Activated CD8-positive, alpha-beta T cell treated with anti-CD3 and anti-CD28 coated beads, Interleukin-2, amount 10 ng/mL, durations not matched to agents 7 days and 5 days (primary cell): Measurements from ENCODE around the gene MPHOSPH8. TPM values are rescaled to one million over a fixed set of nuclear protein-coding genes. Genes with fewer than 3 reads are reported as not detected.
"Not testable (repeated sequence)": the region's sequence is repeated elsewhere in the genome, so short reads cannot be mapped to it uniquely, and the experiment has no call there.

Source experiments
- ATAC-seq: fragments of 150-1000 bp; cut with Tn5 transposase; one replicate; pipeline ENCODE4 v1.10.0; 2021; ENCODE audit warnings: moderate library complexity
- CTCF ChIA-PET: fragments of 350-600 bp; sonication (Branson Sonifier 250); formaldehyde crosslinking; loops from one replicate; lab custom pipeline; 2021; ENCODE audit warnings: antibody characterized with exemption; lab: Charles Lee
- POLR2A ChIA-PET: fragments of 350-600 bp; sonication (Branson Sonifier 250); formaldehyde crosslinking; loops from one replicate; lab custom pipeline; 2021; ENCODE audit warnings: antibody characterized with exemption; lab: Charles Lee
- DNase-seq: peaks from one replicate; pipeline ENCODE4 v3.0.0-alpha.2; 2020
- H3K27ac Mint-ChIP-seq: one replicate; pipeline ENCODE4 v1.8.0; 2021; ENCODE audit warnings: mild to moderate bottlenecking, mixed read lengths
- H3K27me3 Mint-ChIP-seq: one replicate; pipeline ENCODE4 v1.8.0; 2021; ENCODE audit warnings: low read depth, mixed read lengths
- H3K36me3 Mint-ChIP-seq: one replicate; pipeline ENCODE4 v1.8.0; 2021; ENCODE audit warnings: low read depth, mixed read lengths
- H3K4me1 Mint-ChIP-seq: one replicate; pipeline ENCODE4 v1.8.0; 2021; ENCODE audit warnings: low read depth, mixed read lengths
- H3K4me3 Mint-ChIP-seq: one replicate; pipeline ENCODE4 v1.8.0; 2021; ENCODE audit warnings: mild to moderate bottlenecking, mixed read lengths
- H3K9me3 Mint-ChIP-seq: one replicate; pipeline ENCODE4 v1.8.0; 2022; ENCODE audit warnings: mixed read lengths; ENCODE audit not compliant: insufficient read depth
- total RNA-seq, 2 experiments: library from RNA; stranded (reverse); gene quantifications; one replicate each; pipeline ENCODE4 v1.2.3, GENCODE V29; 2021

Gene MPHOSPH8
- total RNA-seq, 2 experiments from 2014 or later = 32.1 to 32.6 TPM

- DNase-seq, CTCF ChIA-PET, H3K27ac Mint-ChIP-seq, H3K27me3 Mint-ChIP-seq, ATAC-seq, H3K9me3 Mint-ChIP-seq, POLR2A ChIA-PET: not testable (repeated sequence)
- H3K4me3 Mint-ChIP-seq = peak overlapping the region; percentile 100
- peaks cover 28% of the 10 kb centered on the region for H3K36me3 Mint-ChIP-seq
- peaks cover 23% of the 10 kb centered on the region for H3K4me1 Mint-ChIP-seq
Measured at GRCh38 chr13:19635926-19636325, 2.5 kb downstream of the MPHOSPH8 start.

- ChIA-PET POLR2A (no interaction called here), CTCF (interaction anchor here (1.2 kb wide), 1 partner anchor 13 kb away, joined by 3 read pairs; no protein-coding TSS in a partner anchor)
- Mint-ChIP-seq H3K36me3 (peaks cover 55% of the 10 kb centered on the region), H3K4me3 (no peak overlapping the region), H3K4me1 (no peaks in the 10 kb centered on the region), H3K9me3 (no peaks in the 10 kb centered on the region), H3K27ac (no peak overlapping the region), H3K27me3 (no peaks in the 10 kb centered on the region)
- no peak for DNase-seq
- no peak for ATAC-seq
Measured at GRCh38 chr13:19643652-19644051, 10.2 kb downstream of the MPHOSPH8 start.

GRCh38 chr13:19645000-19645399, 11.5 kb downstream of the MPHOSPH8 start:
- Mint-ChIP-seq H3K4me1 (no peaks in the 10 kb centered on the region), H3K9me3 (no peaks in the 10 kb centered on the region), H3K36me3 (peaks cover 60% of the 10 kb centered on the region), H3K27ac (no peak overlapping the region), H3K27me3 (no peaks in the 10 kb centered on the region), H3K4me3 (no peak overlapping the region)
- CTCF ChIA-PET = no interaction called here
- ATAC-seq (no peak), DNase-seq (no peak)
- POLR2A ChIA-PET = no interaction called here

- no peaks in the 10 kb centered on the region for H3K9me3 Mint-ChIP-seq
- no peak overlapping the region for H3K4me3 Mint-ChIP-seq
- no peak for DNase-seq
- no peaks in the 10 kb centered on the region for H3K4me1 Mint-ChIP-seq
- ChIA-PET POLR2A (no interaction called here), CTCF (no interaction called here)
- no peak for ATAC-seq
- no peak overlapping the region for H3K27ac Mint-ChIP-seq
- peaks cover 67% of the 10 kb centered on the region for H3K36me3 Mint-ChIP-seq
- no peaks in the 10 kb centered on the region for H3K27me3 Mint-ChIP-seq
Measured at GRCh38 chr13:19646063-19646462, 12.6 kb downstream of the MPHOSPH8 start.

- ChIA-PET CTCF (no interaction called here), POLR2A (no interaction called here)
- Mint-ChIP-seq H3K27me3 (no peaks in the 10 kb centered on the region), H3K27ac (no peak overlapping the region), H3K9me3 (no peaks in the 10 kb centered on the region), H3K4me1 (no peaks in the 10 kb centered on the region), H3K36me3 (peaks cover 53% of the 10 kb centered on the region), H3K4me3 (no peak overlapping the region)
- DNase-seq (no peak), ATAC-seq (no peak)
Measured at GRCh38 chr13:19650742-19651141, 17.3 kb downstream of the MPHOSPH8 start.

- Mint-ChIP-seq H3K9me3 (no peaks in the 10 kb centered on the region), H3K36me3 (peaks cover 39% of the 10 kb centered on the region), H3K27ac (no peak overlapping the region), H3K4me3 (no peak overlapping the region), H3K27me3 (no peaks in the 10 kb centered on the region), H3K4me1 (no peaks in the 10 kb centered on the region)
- ATAC-seq (no peak), DNase-seq (no peak)
- ChIA-PET POLR2A (no interaction called here), CTCF (no interaction called here)
Measured at GRCh38 chr13:19657872-19658591, 24.6 kb downstream of the MPHOSPH8 start.

GRCh38 chr13:19658831-19659230, 25.4 kb downstream of the MPHOSPH8 start:
- Mint-ChIP-seq H3K9me3 (no peaks in the 10 kb centered on the region), H3K36me3 (peaks cover 42% of the 10 kb centered on the region), H3K4me1 (no peaks in the 10 kb centered on the region), H3K27ac (no peak overlapping the region), H3K27me3 (no peaks in the 10 kb centered on the region), H3K4me3 (no peak overlapping the region)
- no peak for DNase-seq
- ChIA-PET CTCF (no interaction called here), POLR2A (interaction anchor here (0.6 kb wide), 1 partner anchor 22 kb away, joined by 3 read pairs; no protein-coding TSS in a partner anchor)
- ATAC-seq = no peak

GRCh38 chr13:19661126-19661525, 27.7 kb downstream of the MPHOSPH8 start:
- Mint-ChIP-seq H3K27ac (no peak overlapping the region), H3K4me1 (peaks cover 11% of the 10 kb centered on the region), H3K27me3 (no peaks in the 10 kb centered on the region), H3K4me3 (no peak overlapping the region), H3K36me3 (peaks cover 56% of the 10 kb centered on the region), H3K9me3 (no peaks in the 10 kb centered on the region)
- no peak for ATAC-seq
- POLR2A ChIA-PET = no interaction called here
- DNase-seq = peak; percentile 10
- CTCF ChIA-PET = interaction anchor here (0.6 kb wide), 1 partner anchor 1154 kb away, joined by 3 read pairs; no protein-coding TSS in a partner anchor

- peaks cover 11% of the 10 kb centered on the region for H3K4me1 Mint-ChIP-seq
- POLR2A ChIA-PET = no interaction called here
- no peaks in the 10 kb centered on the region for H3K27me3 Mint-ChIP-seq
- no peak overlapping the region for H3K27ac Mint-ChIP-seq
- no peak overlapping the region for H3K4me3 Mint-ChIP-seq
- CTCF ChIA-PET = no interaction called here
- ATAC-seq = no peak
- peak; percentile 14 for DNase-seq
- H3K9me3 Mint-ChIP-seq = no peaks in the 10 kb centered on the region
- H3K36me3 Mint-ChIP-seq = peaks cover 59% of the 10 kb centered on the region
Measured at GRCh38 chr13:19661561-19661960, 28.1 kb downstream of the MPHOSPH8 start.

- DNase-seq (no peak), ATAC-seq (no peak)
- Mint-ChIP-seq H3K27me3 (no peaks in the 10 kb centered on the region), H3K4me3 (no peak overlapping the region), H3K9me3 (no peaks in the 10 kb centered on the region), H3K36me3 (peaks cover 73% of the 10 kb centered on the region), H3K27ac (no peak overlapping the region), H3K4me1 (peaks cover 11% of the 10 kb centered on the region)
- ChIA-PET POLR2A (no interaction called here), CTCF (no interaction called here)
Measured at GRCh38 chr13:19663416-19663979, 30.0 kb downstream of the MPHOSPH8 start.

GRCh38 chr13:19664481-19665230, 31.2 kb downstream of the MPHOSPH8 start:
- no peak for ATAC-seq
- H3K4me3 Mint-ChIP-seq = no peak overlapping the region
- peaks cover 73% of the 10 kb centered on the region for H3K36me3 Mint-ChIP-seq
- POLR2A ChIA-PET = no interaction called here
- CTCF ChIA-PET = no interaction called here
- no peak for DNase-seq
- no peaks in the 10 kb centered on the region for H3K27me3 Mint-ChIP-seq
- H3K9me3 Mint-ChIP-seq = no peaks in the 10 kb centered on the region
- peak overlapping the region; percentile 77 for H3K27ac Mint-ChIP-seq
- H3K4me1 Mint-ChIP-seq = peaks cover 11% of the 10 kb centered on the region

- Mint-ChIP-seq H3K9me3 (no peaks in the 10 kb centered on the region), H3K36me3 (peaks cover 77% of the 10 kb centered on the region), H3K27ac (no peak overlapping the region), H3K27me3 (no peaks in the 10 kb centered on the region), H3K4me3 (no peak overlapping the region), H3K4me1 (peaks cover 11% of the 10 kb centered on the region)
- ChIA-PET POLR2A (no interaction called here), CTCF (no interaction called here)
- ATAC-seq (no peak), DNase-seq (no peak)
Measured at GRCh38 chr13:19665427-19665859, 32.0 kb downstream of the MPHOSPH8 start.
